IMR-90 (cell line): ENCODE results near the gene ADGRL3. TPM values are rescaled to one million over a fixed set of nuclear protein-coding genes. Genes with fewer than 3 reads are reported as not detected.

Source experiments
- ATAC-seq: fragments of 200-7000 bp; cut with Tn5 transposase; 2 replicates; pipeline ENCODE4 v1.9.1; 2020; ENCODE audit warnings: low read depth, mild to moderate bottlenecking, moderate library complexity
- BruUV-seq: library from RNA; stranded (reverse); fragments of 400-500 nt; replicated peaks from 2 replicates; lab custom pipeline; 2021; lab: Mats Ljungman, UMichigan
- CTCF ChIA-PET: fragments of 300-600 bp; formaldehyde crosslinking; extraction: SDS; loops from one replicate; lab custom pipeline; 2021; ENCODE audit warnings: antibody characterized with exemption; lab: Yijun Ruan, JAX
- POLR2A ChIA-PET: fragments of 300-600 bp; sonication (Branson Sonifier 250); formaldehyde crosslinking; loops from one replicate; lab custom pipeline; 2022; ENCODE audit warnings: antibody characterized with exemption; ENCODE audit not compliant: unreplicated experiment; lab: Charles Lee
- DNase-seq: peaks from one replicate; pipeline ENCODE4 v3.0.0; 2013
- H2AFZ ChIP-seq: replicated peaks from 2 replicates; pipeline ENCODE3; 2013; ENCODE audit warnings: low read length, mild to moderate bottlenecking; ENCODE audit not compliant: poor library complexity
- H2AK5ac ChIP-seq: 2 replicates; pipeline ENCODE4 v1.6.1; 2013; ENCODE audit warnings: low read depth, low read length, inconsistent platforms
- H2AK9ac ChIP-seq: replicated peaks from 2 replicates; pipeline ENCODE3; 2013; ENCODE audit warnings: mild to moderate bottlenecking, low read depth, low read length, moderate library complexity; ENCODE audit not compliant: poor library complexity
- H2BK120ac ChIP-seq: 2 replicates; pipeline ENCODE4 v1.6.1; 2013; ENCODE audit warnings: low read depth, low read length, inconsistent platforms
- H2BK15ac ChIP-seq: 3 replicates; pipeline ENCODE4 v1.6.1; 2013; ENCODE audit warnings: low read depth, low read length, inconsistent platforms
- H2BK20ac ChIP-seq: 2 replicates; pipeline ENCODE4 v1.6.1; 2013; ENCODE audit warnings: low read depth, mild to moderate bottlenecking, inconsistent platforms, low read length, moderate library complexity
- H2BK5ac ChIP-seq: 2 replicates; pipeline ENCODE4 v1.6.1; 2013; ENCODE audit warnings: mild to moderate bottlenecking, low read depth, low read length, inconsistent platforms; ENCODE audit not compliant: poor library complexity, severe bottlenecking
- H3K14ac ChIP-seq: replicated peaks from 2 replicates; pipeline ENCODE4 v1.6.1; 2013; ENCODE audit warnings: low read depth, low read length, inconsistent platforms
- H3K18ac ChIP-seq: 2 replicates; pipeline ENCODE4 v1.6.1; 2013; ENCODE audit warnings: low read depth, low read length, control low read depth
- H3K23ac ChIP-seq: 2 replicates; pipeline ENCODE4 v1.6.1; 2013; ENCODE audit warnings: low read depth, low read length, inconsistent platforms
- H3K27ac ChIP-seq: 2 replicates; pipeline ENCODE4 v1.5.1; 2013; ENCODE audit warnings: mild to moderate bottlenecking, control low read depth, low read length; ENCODE audit not compliant: insufficient read depth
- H3K27me3 ChIP-seq: 2 replicates; pipeline ENCODE4 v1.6.1; 2013; ENCODE audit warnings: low read length; ENCODE audit not compliant: control insufficient read depth, insufficient read depth
- H3K36me3 ChIP-seq: 2 replicates; pipeline ENCODE4 v1.6.1; 2013; ENCODE audit warnings: low read length, mixed read lengths; ENCODE audit not compliant: control insufficient read depth, insufficient read depth
- H3K4ac ChIP-seq: 2 replicates; pipeline ENCODE4 v1.6.1; 2013; ENCODE audit warnings: low read depth, low read length, inconsistent platforms
- H3K4me1 ChIP-seq: 2 replicates; pipeline ENCODE4 v1.6.1; 2013; ENCODE audit warnings: low read length, mixed read lengths; ENCODE audit not compliant: control insufficient read depth, insufficient read depth
- H3K4me2 ChIP-seq: 2 replicates; pipeline ENCODE4 v1.6.1; 2013; ENCODE audit warnings: low read depth, mild to moderate bottlenecking, control low read depth, low read length, moderate library complexity
- H3K4me3 ChIP-seq: 2 replicates; pipeline ENCODE4 v1.5.1; 2013; ENCODE audit warnings: low read depth, mild to moderate bottlenecking, control low read depth, low read length, moderate library complexity; ENCODE audit not compliant: insufficient read depth
- H3K56ac ChIP-seq: 2 replicates; pipeline ENCODE4 v1.6.1; 2013; ENCODE audit warnings: low read length, inconsistent platforms; ENCODE audit not compliant: insufficient read depth; ENCODE audit errors: extremely low read depth
- H3K79me1 ChIP-seq, 2 experiments: 2 replicates each; pipeline ENCODE4 v1.6.1; 2013; ENCODE audit warnings: low read length in 2 of 2, inconsistent platforms in 1 of 2, low read depth in 1 of 2
- H3K9ac ChIP-seq: 2 replicates; pipeline ENCODE4 v1.6.1; 2013; ENCODE audit warnings: low read depth, low read length, control low read depth
- H3K9me1 ChIP-seq: 2 replicates; pipeline ENCODE4 v1.6.1; 2013; ENCODE audit warnings: low read length, inconsistent platforms; ENCODE audit not compliant: insufficient read depth
- H3K9me3 ChIP-seq: 2 replicates; pipeline ENCODE4 v1.6.1; 2013; ENCODE audit warnings: low read length; ENCODE audit not compliant: control insufficient read depth, insufficient read depth
- H4K20me1 ChIP-seq: 2 replicates; pipeline ENCODE4 v1.6.1; 2013; ENCODE audit warnings: low read length, inconsistent platforms; ENCODE audit not compliant: insufficient read depth
- H4K5ac ChIP-seq: 2 replicates; pipeline ENCODE4 v1.6.1; 2013; ENCODE audit warnings: mild to moderate bottlenecking, low read depth, low read length, control low read depth
- H4K8ac ChIP-seq, 2 experiments: 2 replicates each; pipeline ENCODE4 v1.6.1; 2013; ENCODE audit warnings: low read depth in 2 of 2, low read length in 2 of 2, control low read depth in 1 of 2, inconsistent platforms in 1 of 2
- H4K91ac ChIP-seq: 2 replicates; pipeline ENCODE4 v1.6.1; 2013; ENCODE audit warnings: low read depth, low read length, inconsistent platforms; ENCODE audit not compliant: insufficient read depth
- BHLHE40 ChIP-seq: fragments of 150-350 bp; IDR thresholded peaks from 2 replicates; pipeline ENCODE4 v1.6.1; 2016; ENCODE audit warnings: mild to moderate bottlenecking, low read depth, low read length
- CEBPB ChIP-seq: IDR thresholded peaks from 2 replicates; pipeline ENCODE4 v1.6.1; 2012; ENCODE audit warnings: low read depth, low read length, improper control_type of control experiment
- CTCF ChIP-seq: conservative IDR thresholded peaks from 2 replicates; pipeline ENCODE4 v1.5.1; 2012; ENCODE audit warnings: mild to moderate bottlenecking, low read depth, low read length, improper control_type of control experiment
- FOS ChIP-seq: fragments of 150-350 bp; IDR thresholded peaks from 2 replicates; pipeline ENCODE4 v1.6.1; 2016; ENCODE audit warnings: low read depth, low read length
- MAFK ChIP-seq: IDR thresholded peaks from 2 replicates; pipeline ENCODE4 v1.6.1; 2012; ENCODE audit warnings: low read depth, low read length, improper control_type of control experiment
- MAZ ChIP-seq: IDR thresholded peaks from 2 replicates; pipeline ENCODE4 v1.6.1; 2012; ENCODE audit warnings: low read depth, mild to moderate bottlenecking, low read length, improper control_type of control experiment, moderate library complexity, borderline replicate concordance
- MXI1 ChIP-seq: IDR thresholded peaks from 2 replicates; pipeline ENCODE4 v1.6.1; 2012; ENCODE audit warnings: low read depth, mild to moderate bottlenecking, low read length, moderate library complexity, borderline replicate concordance
- NFE2L2 ChIP-seq: fragments of 150-350 bp; IDR thresholded peaks from 2 replicates; pipeline ENCODE4 v1.6.1; 2016; ENCODE audit warnings: low read depth, mild to moderate bottlenecking, low read length
- POLR2A ChIP-seq: IDR thresholded peaks from 2 replicates; pipeline ENCODE4 v1.6.1; 2012; ENCODE audit warnings: mild to moderate bottlenecking, low read depth, low read length
- RAD21 ChIP-seq: IDR thresholded peaks from 2 replicates; pipeline ENCODE4 v1.6.1; 2012; ENCODE audit warnings: low read length, improper control_type of control experiment
- RCOR1 ChIP-seq: IDR thresholded peaks from 2 replicates; pipeline ENCODE4 v1.6.1; 2012; ENCODE audit warnings: mild to moderate bottlenecking, low read length, improper control_type of control experiment; ENCODE audit not compliant: insufficient replicate concordance
- SMC3 ChIP-seq: fragments of 150-350 bp; IDR thresholded peaks from 2 replicates; pipeline ENCODE4 v1.6.1; 2016; ENCODE audit warnings: low read depth, mild to moderate bottlenecking, antibody characterized with exemption, low read length, moderate library complexity
- dilution Hi-C: fragments of 300-500 bp; cut with HindIII; formaldehyde crosslinking; loops from one replicate; pipeline ENCODE4 v1.14.3; 2018; ENCODE audit warnings: low sequenced_read_pairs; ENCODE audit not compliant: unreplicated experiment
- in situ Hi-C: fragments of 300-500 bp; cut with MboI; formaldehyde crosslinking; loops from 3 replicates; pipeline ENCODE4 v1.14.3; 2019; ENCODE audit warnings: low sequenced_read_pairs, inconsistent platforms, mixed read lengths
- intact Hi-C: fragments of 100-400 bp; cut with micrococcal nuclease; formaldehyde crosslinking; loops from 2 replicates; pipeline ENCODE4 v1.10.0; 2022
- polyA plus RNA-seq, 3 experiments: library from polyadenylated mRNA; depleted of rRNA; stranded (reverse); fragments of >200 nt; gene quantifications; 2 replicates each; pipeline ENCODE4 v1.2.3, GENCODE V29; 2012; ENCODE audit warnings: low replicate concordance in 1 of 3
- total RNA-seq: library from RNA; depleted of rRNA; stranded (reverse); fragments of >200 nt; gene quantifications from 2 replicates; pipeline ENCODE4 v1.2.3, GENCODE V29; 2012
- TF ChIP-seq, protein P1 (sequence below): fragments of 150-350 bp; IDR thresholded peaks from 2 replicates; pipeline ENCODE4 v1.6.1; 2017; ENCODE audit warnings: mild to moderate bottlenecking, antibody characterized with exemption, low read length, low read depth
- TF ChIP-seq, protein P2 (sequence below): fragments of 150-350 bp; IDR thresholded peaks from 2 replicates; pipeline ENCODE4 v1.6.1; 2016; ENCODE audit warnings: low read depth, mild to moderate bottlenecking, low read length, moderate library complexity, borderline replicate concordance

ADGRL3 gene
- total and polyA plus RNA-seq, 2 of the 4 experiments (the other 2 are of a cell fraction): 0.46 to 2.5 TPM

GRCh38 chr4:62053974-62054373 is 853.8 kb downstream of the ADGRL3 start:
- no peak overlapping the region for H2BK5ac ChIP-seq
- no peaks in the 10 kb centered on the region for H3K79me1 ChIP-seq
- no peak overlapping the region for H2BK15ac ChIP-seq
- intact Hi-C loops (no loop called here), in situ Hi-C loops (no loop called here), dilution Hi-C loops (no loop called here)
- no peaks in the 10 kb centered on the region for H3K9me3 ChIP-seq
- POLR2A ChIA-PET: no interaction called here
- ATAC-seq (no peak), DNase-seq (no peak)
- TF ChIP-seq SMC3: no peak
- TF ChIP-seq RAD21: no peak
- TF ChIP-seq MXI1: no peak
- no peak for TF ChIP-seq NFE2L2
- TF ChIP-seq CEBPB: no peak
- TF ChIP-seq CTCF: no peak
- TF ChIP-seq, protein P1, sequence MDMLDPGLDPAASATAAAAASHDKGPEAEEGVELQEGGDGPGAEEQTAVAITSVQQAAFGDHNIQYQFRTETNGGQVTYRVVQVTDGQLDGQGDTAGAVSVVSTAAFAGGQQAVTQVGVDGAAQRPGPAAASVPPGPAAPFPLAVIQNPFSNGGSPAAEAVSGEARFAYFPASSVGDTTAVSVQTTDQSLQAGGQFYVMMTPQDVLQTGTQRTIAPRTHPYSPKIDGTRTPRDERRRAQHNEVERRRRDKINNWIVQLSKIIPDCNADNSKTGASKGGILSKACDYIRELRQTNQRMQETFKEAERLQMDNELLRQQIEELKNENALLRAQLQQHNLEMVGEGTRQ: no peak
- TF ChIP-seq FOS: no peak
- TF ChIP-seq MAZ: no peak
- no peak for TF ChIP-seq RCOR1
- TF ChIP-seq, protein P2, sequence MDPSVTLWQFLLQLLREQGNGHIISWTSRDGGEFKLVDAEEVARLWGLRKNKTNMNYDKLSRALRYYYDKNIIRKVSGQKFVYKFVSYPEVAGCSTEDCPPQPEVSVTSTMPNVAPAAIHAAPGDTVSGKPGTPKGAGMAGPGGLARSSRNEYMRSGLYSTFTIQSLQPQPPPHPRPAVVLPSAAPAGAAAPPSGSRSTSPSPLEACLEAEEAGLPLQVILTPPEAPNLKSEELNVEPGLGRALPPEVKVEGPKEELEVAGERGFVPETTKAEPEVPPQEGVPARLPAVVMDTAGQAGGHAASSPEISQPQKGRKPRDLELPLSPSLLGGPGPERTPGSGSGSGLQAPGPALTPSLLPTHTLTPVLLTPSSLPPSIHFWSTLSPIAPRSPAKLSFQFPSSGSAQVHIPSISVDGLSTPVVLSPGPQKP: no peak
- TF ChIP-seq POLR2A: no peak
- TF ChIP-seq BHLHE40: no peak
- TF ChIP-seq MAFK: no peak
- H3K14ac ChIP-seq: no peak overlapping the region
- no peak overlapping the region for H3K9ac ChIP-seq
- H2BK120ac ChIP-seq: no peak overlapping the region
- H4K91ac ChIP-seq: no peak overlapping the region
- no peak overlapping the region for H2AK5ac ChIP-seq
- no peak overlapping the region for H3K27ac ChIP-seq
- BruUV-seq: no TSS peak
- H3K36me3 ChIP-seq: no peaks in the 10 kb centered on the region
- H3K4ac ChIP-seq: no peak overlapping the region
- no peak overlapping the region for H2AK9ac ChIP-seq
- no peak overlapping the region for H3K18ac ChIP-seq
- H3K9me1 ChIP-seq: no peaks in the 10 kb centered on the region
- H4K20me1 ChIP-seq: no peaks in the 10 kb centered on the region
- no peak overlapping the region for H2AFZ ChIP-seq
- H3K4me2 ChIP-seq: no peak overlapping the region
- CTCF ChIA-PET: no interaction called here
- no peak overlapping the region for H4K5ac ChIP-seq
- no peak overlapping the region for H3K4me3 ChIP-seq
- no peaks in the 10 kb centered on the region for H3K27me3 ChIP-seq
- no peak overlapping the region for H2BK20ac ChIP-seq
- H3K56ac ChIP-seq: no peak overlapping the region
- no peaks in the 10 kb centered on the region for H3K4me1 ChIP-seq
- no peak overlapping the region for H4K8ac ChIP-seq
- no peak overlapping the region for H3K23ac ChIP-seq
